Measurements from ENCODE around the gene SORCS2. TPM values are rescaled to one million over a fixed set of nuclear protein-coding genes. Genes with fewer than 3 reads are reported as not detected.

SORCS2 gene
- total RNA-seq, 2 experiments from 2014 or later, result 0.03 TPM; not detected in 1

DNA sequence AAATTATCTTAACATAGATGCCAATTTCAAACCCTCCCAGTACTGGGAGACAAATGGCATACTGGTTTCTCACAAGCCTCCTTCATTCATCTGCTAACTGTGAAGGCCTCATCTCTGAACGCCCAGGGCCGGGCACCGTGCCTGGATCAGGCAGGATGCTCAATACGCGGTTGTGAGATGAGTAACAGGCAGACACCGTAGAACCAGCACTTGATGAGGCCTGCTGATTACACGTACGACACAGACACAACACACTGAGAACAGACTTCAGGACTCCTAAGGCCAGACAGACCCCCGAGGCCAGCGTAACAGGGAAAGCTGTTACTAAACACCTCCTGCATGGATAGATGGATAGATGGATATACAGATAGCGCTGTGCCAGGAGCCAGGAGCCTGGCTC is 592.7 kb downstream of the SORCS2 start:
- intact Hi-C loops (cut with micrococcal nuclease; ENCODE audit: unreplicated experiment), result no loop called here
- ChIA-PET POLR2A (no interaction called here), CTCF (ENCODE audit: unreplicated experiment) (no interaction called here)

DNA sequence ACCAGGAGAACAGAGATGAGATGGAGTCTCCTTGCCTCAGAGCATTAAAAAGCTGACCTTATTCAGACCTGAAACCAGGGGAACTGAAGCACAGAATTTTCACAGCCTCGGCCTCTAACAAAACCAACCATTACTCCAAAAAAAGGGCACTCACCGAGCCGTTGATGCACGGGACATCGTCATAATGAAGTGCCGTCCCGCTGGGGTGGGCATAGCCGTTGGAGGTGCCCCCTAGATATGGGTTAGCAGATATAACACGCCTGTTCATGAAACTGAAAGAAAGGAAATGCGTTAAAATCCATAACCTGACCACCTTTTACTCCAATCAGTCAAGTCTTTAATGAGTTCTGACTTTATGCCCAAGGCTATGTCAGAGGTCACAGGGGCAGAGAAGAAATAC is 593.7 kb downstream of the SORCS2 start:
- ChIA-PET POLR2A (no interaction called here), CTCF (ENCODE audit: unreplicated experiment) (no interaction called here)
- Histone ChIP-seq H2AFZ (ENCODE audit: low read length) (no peak overlapping the region), H3K9me3 (ENCODE audit: low read length) (no peaks in the 10 kb centered on the region), H3K4me2 (ENCODE audit: low read length) (no peak overlapping the region), H3K9me2 (ENCODE audit: insufficient read depth, low read length) (no peaks in the 10 kb centered on the region), H3K27ac (ENCODE audit: low read depth, low read length, poor library complexity, severe bottlenecking) (no peak overlapping the region), H3K79me2 (ENCODE audit: insufficient read depth, low read depth, low read length) (no peaks in the 10 kb centered on the region), H3K4me3 (ENCODE audit: low read depth, low read length, poor library complexity, severe bottlenecking) (no peak overlapping the region), H4K20me1 (ENCODE audit: insufficient read depth, low read length) (no peaks in the 10 kb centered on the region), H3K36me3 (ENCODE audit: insufficient read depth, low read length) (no peaks in the 10 kb centered on the region), H3K4me1 (ENCODE audit: insufficient read depth, low read length, poor library complexity, severe bottlenecking) (no peaks in the 10 kb centered on the region)
- DNase-seq (ENCODE audit: low spot score), result no peak
- TF ChIP-seq, protein P1, sequence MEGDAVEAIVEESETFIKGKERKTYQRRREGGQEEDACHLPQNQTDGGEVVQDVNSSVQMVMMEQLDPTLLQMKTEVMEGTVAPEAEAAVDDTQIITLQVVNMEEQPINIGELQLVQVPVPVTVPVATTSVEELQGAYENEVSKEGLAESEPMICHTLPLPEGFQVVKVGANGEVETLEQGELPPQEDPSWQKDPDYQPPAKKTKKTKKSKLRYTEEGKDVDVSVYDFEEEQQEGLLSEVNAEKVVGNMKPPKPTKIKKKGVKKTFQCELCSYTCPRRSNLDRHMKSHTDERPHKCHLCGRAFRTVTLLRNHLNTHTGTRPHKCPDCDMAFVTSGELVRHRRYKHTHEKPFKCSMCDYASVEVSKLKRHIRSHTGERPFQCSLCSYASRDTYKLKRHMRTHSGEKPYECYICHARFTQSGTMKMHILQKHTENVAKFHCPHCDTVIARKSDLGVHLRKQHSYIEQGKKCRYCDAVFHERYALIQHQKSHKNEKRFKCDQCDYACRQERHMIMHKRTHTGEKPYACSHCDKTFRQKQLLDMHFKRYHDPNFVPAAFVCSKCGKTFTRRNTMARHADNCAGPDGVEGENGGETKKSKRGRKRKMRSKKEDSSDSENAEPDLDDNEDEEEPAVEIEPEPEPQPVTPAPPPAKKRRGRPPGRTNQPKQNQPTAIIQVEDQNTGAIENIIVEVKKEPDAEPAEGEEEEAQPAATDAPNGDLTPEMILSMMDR (conservative IDR thresholded peaks at IDR 0.05; ENCODE audit: low read length), result no peak
- TF ChIP-seq EZH2phosphoT487 (IDR thresholded peaks at IDR 0.05; ENCODE audit: borderline replicate concordance, low read depth, low read length), result no peak
- no TSS peak for BruUV-seq (replicated peaks)
- intact Hi-C loops (cut with micrococcal nuclease; ENCODE audit: unreplicated experiment), result no loop called here

More for the DNA sequence above, 592.7 kb downstream of the SORCS2 start:
- Histone ChIP-seq H3K79me2 (ENCODE audit: insufficient read depth, low read depth, low read length) (no peaks in the 10 kb centered on the region), H3K27ac (ENCODE audit: low read depth, low read length, poor library complexity, severe bottlenecking) (no peak overlapping the region), H3K9me3 (ENCODE audit: low read length) (no peaks in the 10 kb centered on the region), H3K4me1 (ENCODE audit: insufficient read depth, low read length, poor library complexity, severe bottlenecking) (no peaks in the 10 kb centered on the region), H3K9me2 (ENCODE audit: insufficient read depth, low read length) (no peaks in the 10 kb centered on the region), H4K20me1 (ENCODE audit: insufficient read depth, low read length) (no peaks in the 10 kb centered on the region), H3K4me3 (ENCODE audit: low read depth, low read length, poor library complexity, severe bottlenecking) (no peak overlapping the region), H2AFZ (ENCODE audit: low read length) (no peak overlapping the region), H3K4me2 (ENCODE audit: low read length) (no peak overlapping the region), H3K36me3 (ENCODE audit: insufficient read depth, low read length) (no peaks in the 10 kb centered on the region)
- TF ChIP-seq, protein P1 (conservative IDR thresholded peaks at IDR 0.05; ENCODE audit: low read length), result no peak
- no peak for TF ChIP-seq EZH2phosphoT487 (IDR thresholded peaks at IDR 0.05; ENCODE audit: borderline replicate concordance, low read depth, low read length)
- no TSS peak for BruUV-seq (replicated peaks)
- no peak for DNase-seq (ENCODE audit: low spot score)

DNA sequence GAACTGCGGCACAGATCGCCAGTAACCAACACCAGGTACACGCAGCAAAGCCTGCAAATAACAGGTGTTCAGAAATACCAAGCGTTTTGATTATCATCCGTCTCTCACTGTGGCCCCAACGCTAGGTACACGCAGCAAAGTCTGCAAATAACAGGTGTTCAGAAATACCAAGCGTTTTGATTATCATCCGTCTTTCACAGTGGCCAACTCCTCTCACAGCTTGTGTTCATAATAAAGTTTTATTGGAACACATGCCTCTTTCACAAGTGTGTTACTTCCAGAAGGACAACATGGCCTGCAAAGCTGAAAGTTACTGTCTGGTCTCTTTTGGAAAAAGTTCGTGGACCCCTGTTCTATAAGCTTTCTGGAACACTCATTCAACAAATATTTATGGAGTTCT is 594.2 kb downstream of the SORCS2 start:
- DNase-seq (ENCODE audit: low spot score), result no peak
- POLR2A ChIA-PET, result no interaction called here
- no TSS peak for BruUV-seq (replicated peaks)
- CTCF ChIA-PET (ENCODE audit: unreplicated experiment), result no interaction called here
- Histone ChIP-seq H3K27ac (ENCODE audit: low read depth, low read length, poor library complexity, severe bottlenecking) (no peak overlapping the region), H3K9me2 (ENCODE audit: insufficient read depth, low read length) (no peaks in the 10 kb centered on the region), H4K20me1 (ENCODE audit: insufficient read depth, low read length) (no peaks in the 10 kb centered on the region), H3K79me2 (ENCODE audit: insufficient read depth, low read depth, low read length) (no peaks in the 10 kb centered on the region), H3K9me3 (ENCODE audit: low read length) (no peaks in the 10 kb centered on the region), H2AFZ (ENCODE audit: low read length) (no peak overlapping the region), H3K36me3 (ENCODE audit: insufficient read depth, low read length) (no peaks in the 10 kb centered on the region), H3K4me1 (ENCODE audit: insufficient read depth, low read length, poor library complexity, severe bottlenecking) (no peaks in the 10 kb centered on the region), H3K4me2 (ENCODE audit: low read length) (no peak overlapping the region), H3K4me3 (ENCODE audit: low read depth, low read length, poor library complexity, severe bottlenecking) (no peak overlapping the region)
- intact Hi-C loops (cut with micrococcal nuclease; ENCODE audit: unreplicated experiment), result no loop called here
- TF ChIP-seq EZH2phosphoT487 (IDR thresholded peaks at IDR 0.05; ENCODE audit: borderline replicate concordance, low read depth, low read length), result no peak
- TF ChIP-seq, protein P1 (conservative IDR thresholded peaks at IDR 0.05; ENCODE audit: low read length), result no peak

All from OCI-LY7 (cell line).